ENCODE measurements around the gene GSTT4. TPM values are rescaled to one million over a fixed set of nuclear protein-coding genes. Genes with fewer than 3 reads are reported as not detected.

The GSTT4 gene
- total and polyA plus RNA-seq, 2 of the 13 experiments (the other 11 are each of a cell fraction or from before 2014, with no cell fraction given): 0.59 to 0.62 TPM

- TF ChIP-seq ZNF546 (CRISPR knock-in tag; conservative IDR thresholded peaks at IDR 0.05) (no peak), ZNF30 (CRISPR knock-in tag; IDR thresholded peaks at IDR 0.05) (no peak), ZNF747 (CRISPR knock-in tag; IDR thresholded peaks at IDR 0.05; ENCODE audit: borderline replicate concordance) (no peak), ZNF10 (CRISPR knock-in tag; IDR thresholded peaks at IDR 0.05; ENCODE audit: borderline replicate concordance, low read depth) (no peak), TBL1XR1 (IDR thresholded peaks at IDR 0.05; ENCODE audit: borderline replicate concordance, low read length, partially characterized antibody) (no peak), RERE (CRISPR knock-in tag; IDR thresholded peaks at IDR 0.05; ENCODE audit: low read depth) (no peak), ZMYM2 (CRISPR knock-in tag; IDR thresholded peaks at IDR 0.05) (no peak), STAG1 (CRISPR knock-in tag; IDR thresholded peaks at IDR 0.05) (no peak), ZNF790 (CRISPR knock-in tag; IDR thresholded peaks at IDR 0.05; ENCODE audit: borderline replicate concordance) (no peak), CEBPB (IDR thresholded peaks at IDR 0.05; ENCODE audit: borderline replicate concordance, low read depth, low read length) (peak; percentile 17; the same call in 1 of the 2 replicates), ZNF343 (CRISPR knock-in tag; IDR thresholded peaks at IDR 0.05) (no peak), ZNF264 (CRISPR knock-in tag; IDR thresholded peaks at IDR 0.05) (peak; percentile 70; the same call in 1 of the 2 replicates), ZNF7 (CRISPR knock-in tag; IDR thresholded peaks at IDR 0.05) (no peak), TBX3 (IDR thresholded peaks at IDR 0.05; ENCODE audit: borderline replicate concordance) (no peak), NCOA2 (CRISPR knock-in tag; IDR thresholded peaks at IDR 0.05) (no peak), ZNF20 (CRISPR knock-in tag; IDR thresholded peaks at IDR 0.05) (no peak), BRD4 (CRISPR knock-in tag; IDR thresholded peaks at IDR 0.05) (no peak), FOXP1 (IDR thresholded peaks at IDR 0.05) (no peak), FOXP1 (CRISPR knock-in tag; IDR thresholded peaks at IDR 0.05) (peak; percentile 45), ASH2L (IDR thresholded peaks at IDR 0.05; ENCODE audit: insufficient read length, low read depth, low read length) (no peak), ARNTL (CRISPR knock-in tag; IDR thresholded peaks at IDR 0.05) (no peak)
- TF ChIP-seq, protein P1, sequence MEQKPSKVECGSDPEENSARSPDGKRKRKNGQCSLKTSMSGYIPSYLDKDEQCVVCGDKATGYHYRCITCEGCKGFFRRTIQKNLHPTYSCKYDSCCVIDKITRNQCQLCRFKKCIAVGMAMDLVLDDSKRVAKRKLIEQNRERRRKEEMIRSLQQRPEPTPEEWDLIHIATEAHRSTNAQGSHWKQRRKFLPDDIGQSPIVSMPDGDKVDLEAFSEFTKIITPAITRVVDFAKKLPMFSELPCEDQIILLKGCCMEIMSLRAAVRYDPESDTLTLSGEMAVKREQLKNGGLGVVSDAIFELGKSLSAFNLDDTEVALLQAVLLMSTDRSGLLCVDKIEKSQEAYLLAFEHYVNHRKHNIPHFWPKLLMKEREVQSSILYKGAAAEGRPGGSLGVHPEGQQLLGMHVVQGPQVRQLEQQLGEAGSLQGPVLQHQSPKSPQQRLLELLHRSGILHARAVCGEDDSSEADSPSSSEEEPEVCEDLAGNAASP (CRISPR knock-in tag; IDR thresholded peaks at IDR 0.05; ENCODE audit: borderline replicate concordance): no peak
- TF ChIP-seq, protein P2, sequence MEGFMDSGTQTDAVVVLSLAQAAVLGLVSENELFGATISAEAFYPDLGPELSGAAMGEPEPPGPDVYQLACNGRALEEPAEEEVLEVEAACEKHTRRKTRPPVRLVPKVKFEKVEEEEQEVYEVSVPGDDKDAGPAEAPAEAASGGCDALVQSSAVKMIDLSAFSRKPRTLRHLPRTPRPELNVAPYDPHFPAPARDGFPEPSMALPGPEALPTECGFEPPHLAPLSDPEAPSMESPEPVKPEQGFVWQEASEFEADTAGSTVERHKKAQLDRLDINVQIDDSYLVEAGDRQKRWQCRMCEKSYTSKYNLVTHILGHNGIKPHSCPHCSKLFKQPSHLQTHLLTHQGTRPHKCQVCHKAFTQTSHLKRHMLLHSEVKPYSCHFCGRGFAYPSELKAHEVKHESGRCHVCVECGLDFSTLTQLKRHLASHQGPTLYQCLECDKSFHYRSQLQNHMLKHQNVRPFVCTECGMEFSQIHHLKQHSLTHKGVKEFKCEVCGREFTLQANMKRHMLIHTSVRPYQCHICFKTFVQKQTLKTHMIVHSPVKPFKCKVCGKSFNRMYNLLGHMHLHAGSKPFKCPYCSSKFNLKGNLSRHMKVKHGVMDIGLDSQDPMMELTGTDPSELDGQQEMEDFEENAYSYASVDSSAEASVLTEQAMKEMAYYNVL (CRISPR knock-in tag; IDR thresholded peaks at IDR 0.05; ENCODE audit: borderline replicate concordance): no peak
Observed at GRCh38 chr22:24025475-24025874, 20.2 kb upstream of the GSTT4 start (continued).

Measured in HepG2 (cell line).